B cell (primary cell): ENCODE data around the gene CYTH4. TPM values are rescaled to one million over a fixed set of nuclear protein-coding genes. Genes with fewer than 3 reads are reported as not detected.

ENCODE experiments used
- ATAC-seq: fragments of 200-7000 bp; cut with Tn5 transposase; one replicate; pipeline ENCODE4 v1.10.0; 2021; ENCODE audit warnings: low read depth, mild to moderate bottlenecking, moderate number of reproducible peaks, moderate library complexity
- CTCF ChIA-PET: fragments of 350-600 bp; sonication (Branson Sonifier 250); formaldehyde crosslinking; loops from one replicate; lab custom pipeline; 2021; ENCODE audit warnings: antibody characterized with exemption, inconsistent platforms; lab: Charles Lee
- POLR2A ChIA-PET: fragments of 350-600 bp; sonication (Branson Sonifier 250); formaldehyde crosslinking; loops from one replicate; lab custom pipeline; 2021; ENCODE audit warnings: antibody characterized with exemption; lab: Charles Lee
- DNase-seq: peaks from one replicate; pipeline ENCODE4 v3.0.0; 2013
- H2AFZ ChIP-seq: 2 replicates; pipeline ENCODE4 v1.6.1; 2012; ENCODE audit warnings: mild to moderate bottlenecking, low read depth, low read length; ENCODE audit not compliant: insufficient read depth, poor library complexity, severe bottlenecking
- H3K27ac ChIP-seq, 2 donors: 1 replicate in 1 of 2; 2 replicates in 1 of 2; pipeline ENCODE4 v1.5.1; 2012 to 2013; ENCODE audit warnings: low read length in 2 of 2, mild to moderate bottlenecking in 2 of 2, moderate library complexity in 1 of 2
- H3K27me3 ChIP-seq, 4 experiments: fragments of 200-600 bp in 1 of 4; sonication (generic) in 1 of 4; replicated peaks in 1 of 4; 1 replicate in 2 of 4; 2 replicates in 2 of 4; pipeline versions ENCODE4 v1.6.1 to v1.7.0; 2013 to 2016; ENCODE audit warnings: low read length in 3 of 4, mild to moderate bottlenecking in 2 of 4, mixed read lengths in 1 of 4, moderate library complexity in 1 of 4; ENCODE audit not compliant: insufficient read depth in 4 of 4, control insufficient read depth in 3 of 4; ENCODE audit errors: control extremely low read depth in 1 of 4
- H3K36me3 ChIP-seq, 2 experiments: replicated peaks in 1 of 2; 1 replicate in 1 of 2; 2 replicates in 1 of 2; pipeline versions ENCODE4 v1.6.1 to v1.7.1; 2013; ENCODE audit warnings: low read length in 1 of 2; ENCODE audit not compliant: insufficient read depth in 2 of 2, control insufficient read depth in 1 of 2; ENCODE audit errors: control extremely low read depth in 1 of 2, extremely low read depth in 1 of 2
- H3K4me1 ChIP-seq, 2 donors: fragments of 200-600 bp in 1 of 2; sonication (generic) in 1 of 2; 1 replicate in 1 of 2; 2 replicates in 1 of 2; pipeline versions ENCODE4 v1.5.1 to v1.6.1; 2013 to 2017; ENCODE audit warnings: low read length in 2 of 2; ENCODE audit not compliant: control insufficient read depth in 2 of 2, insufficient read depth in 2 of 2
- H3K4me2 ChIP-seq: replicated peaks from 2 replicates; pipeline ENCODE3; 2012; ENCODE audit warnings: mild to moderate bottlenecking, low read depth, low read length; ENCODE audit not compliant: poor library complexity, severe bottlenecking
- H3K4me3 ChIP-seq, 5 experiments: fragments of 200-600 bp in 1 of 5; sonication (generic) in 1 of 5; 1 replicate in 3 of 5; 2 replicates in 2 of 5; pipeline versions ENCODE4 v1.5.1 to v1.7.0; 2011 to 2016; ENCODE audit warnings: low read length in 4 of 5, mild to moderate bottlenecking in 4 of 5, low read depth in 2 of 5, control low read depth in 1 of 5, moderate library complexity in 1 of 5; ENCODE audit not compliant: insufficient read depth in 1 of 5; ENCODE audit errors: control extremely low read depth in 1 of 5, extremely low read depth in 1 of 5
- H3K79me2 ChIP-seq: fragments of 200-600 bp; sonication (generic); one replicate; pipeline ENCODE4 v1.6.0; 2016; ENCODE audit warnings: low read length; ENCODE audit not compliant: control insufficient read depth, insufficient read depth
- H3K9ac ChIP-seq: fragments of 200-600 bp; sonication (generic); 2 replicates; pipeline ENCODE4 v1.6.1; 2017; ENCODE audit warnings: mild to moderate bottlenecking, low read length, moderate library complexity
- H3K9me3 ChIP-seq, 3 donors: one replicate each; pipeline versions ENCODE4 v1.6.1 to v1.7.1; 2013; ENCODE audit warnings: low read length in 2 of 3; ENCODE audit not compliant: control insufficient read depth in 2 of 3, insufficient read depth in 1 of 3; ENCODE audit errors: control extremely low read depth in 1 of 3
- H4K20me1 ChIP-seq: 2 replicates; pipeline ENCODE4 v1.6.0; 2012; ENCODE audit warnings: mild to moderate bottlenecking, low read length; ENCODE audit not compliant: insufficient read depth, control insufficient read depth, poor library complexity, severe bottlenecking
- H3K27ac Mint-ChIP-seq: one replicate; pipeline ENCODE4 v1.8.0; 2021; ENCODE audit warnings: mixed read lengths
- H3K27me3 Mint-ChIP-seq: one replicate; pipeline ENCODE4 v1.8.0; 2021; ENCODE audit warnings: mixed read lengths
- H3K4me1 Mint-ChIP-seq: one replicate; pipeline ENCODE4 v1.8.0; 2021; ENCODE audit warnings: mixed read lengths
- H3K4me3 Mint-ChIP-seq: one replicate; pipeline ENCODE4 v1.8.0; 2021; ENCODE audit warnings: mixed read lengths
- H3K9me3 Mint-ChIP-seq: one replicate; pipeline ENCODE4 v1.8.0; 2022; ENCODE audit warnings: mixed read lengths; ENCODE audit not compliant: insufficient read depth
- CTCF ChIP-seq: fragments of 200-600 bp; IDR thresholded peaks from one replicate; pipeline ENCODE4 v1.8.0; 2022; ENCODE audit warnings: antibody characterized with exemption, mild to moderate bottlenecking
- EZH2 ChIP-seq: IDR thresholded peaks from 2 replicates; pipeline ENCODE4 v1.6.1; 2012; ENCODE audit warnings: borderline replicate concordance, low read depth, mild to moderate bottlenecking, moderate library complexity, low read length; ENCODE audit not compliant: insufficient read depth, poor library complexity, severe bottlenecking
- WGBS: methylation state at CpG from one replicate; pipeline ENCODE4 v1.1.5; 2013; ENCODE audit warnings: missing lambda C conversion rate; ENCODE audit not compliant: insufficient coverage; 5-methylcytosine and 5-hydroxymethylcytosine counted together
- intact Hi-C: fragments of 100-400 bp; cut with micrococcal nuclease; formaldehyde crosslinking; loops from one replicate; pipeline ENCODE4 v1.10.0; 2022
- polyA plus RNA-seq: library from polyadenylated mRNA; depleted of rRNA; stranded (reverse); fragments of >200 nt; gene quantifications from 2 replicates; pipeline ENCODE4 v1.2.3, GENCODE V29; 2012
- total RNA-seq, 2 donors: library from RNA; stranded (reverse); fragments of 120-200 nt in 1 of 2; gene quantifications; 1 replicate in 1 of 2; 2 replicates in 1 of 2; pipeline versions ENCODE4 v1.2.3 to v1.2.4, GENCODE V29; 2013 to 2022

Gene CYTH4
- total and polyA plus RNA-seq, 2 donors (not counting 1 experiment from before 2014, with no cell fraction given) = 98.0 to 154 TPM

- Histone ChIP-seq H3K4me2 (no peak overlapping the region), H3K9me3 (peaks cover 0 to 6% (median 0%) of the 10 kb centered on the region in 3 donors), H3K27ac (no peak overlapping the region), H3K79me2 (no peaks in the 10 kb centered on the region), H3K36me3 (no peaks in the 10 kb centered on the region), H4K20me1 (no peaks in the 10 kb centered on the region), H3K9ac (no peak overlapping the region), H2AFZ (no peak overlapping the region), H3K27me3 (peaks cover 0 to 31% (median 11%) of the 10 kb centered on the region in 4 experiments), H3K4me1 (peaks cover 13 to 19% of the 10 kb centered on the region in 2 donors), H3K4me3 (no peak overlapping the region)
- Mint-ChIP-seq H3K4me3 (no peak overlapping the region), H3K4me1 (peaks cover 10% of the 10 kb centered on the region), H3K27ac (no peak overlapping the region), H3K9me3 (no peaks in the 10 kb centered on the region), H3K27me3 (peaks cover 28% of the 10 kb centered on the region)
- intact Hi-C loops = no loop called here
- WGBS = 87% methylated on average over 13 of the region's 16 CpGs
- ATAC-seq = no peak
- POLR2A ChIA-PET = no interaction called here
- no peak for DNase-seq
- CTCF ChIA-PET = interaction anchor here (0.9 to 1.7 kb wide), 3 partner anchors 108 to 178 kb away, joined by 4 to 5 read pairs (median 4); no protein-coding TSS in a partner anchor
- TF ChIP-seq EZH2 (no peak), CTCF (no peak)
Measured at GRCh38 chr22:37320726-37321677, 38.7 kb downstream of the CYTH4 start.
